SK-N-SH (cell line): Measurements from ENCODE around the gene GRIN2A. TPM values are rescaled to one million over a fixed set of nuclear protein-coding genes. Genes with fewer than 3 reads are reported as not detected.

ENCODE experiments used
- CTCF ChIA-PET: fragments of 300-600, 350-600 bp; formaldehyde crosslinking; extraction: SDS; loops from one replicate; lab custom pipeline; 2021; lab: Yijun Ruan, JAX
- POLR2A ChIA-PET: fragments of 350-600 bp; sonication (Branson Sonifier 250); formaldehyde crosslinking; extraction: SDS; loops from one replicate; lab custom pipeline; 2020; ENCODE audit warnings: antibody characterized with exemption, inconsistent platforms; lab: Yijun Ruan, JAX
- DNase-seq: peaks from one replicate; pipeline ENCODE4 v3.0.0; 2012
- H2AFZ ChIP-seq: fragments of 200-600 bp; sonication (generic); 2 replicates; pipeline ENCODE4 v1.8.1; 2016; ENCODE audit warnings: antibody characterized with exemption, mild to moderate bottlenecking, low read depth
- H3F3A ChIP-seq: fragments of 200-600 bp; sonication (generic); replicated peaks from 2 replicates; pipeline ENCODE3; 2016; ENCODE audit warnings: antibody characterized with exemption, mild to moderate bottlenecking; ENCODE audit not compliant: insufficient read depth
- H3K27ac ChIP-seq, 2 experiments: fragments of 200-500 bp in 1 of 2; fragments of 200-600 bp in 1 of 2; sonication (Bioruptor generic) in 1 of 2; sonication (generic), shearing (Covaris generic) in 1 of 2; 2 replicates each; pipeline versions ENCODE4 v1.5.1 to v1.6.1; 2014 to 2016; ENCODE audit warnings: low read depth in 2 of 2, inconsistent platforms in 1 of 2, low read length in 1 of 2, mild to moderate bottlenecking in 1 of 2, mixed read lengths in 1 of 2
- H3K27me3 ChIP-seq: fragments of 200-600 bp; sonication (generic), shearing (Covaris generic); 2 replicates; pipeline ENCODE4 v1.6.1; 2016; ENCODE audit warnings: mixed run types; ENCODE audit not compliant: insufficient read depth
- H3K36me3 ChIP-seq, 2 experiments: fragments of 200-500 bp in 1 of 2; fragments of 200-600 bp in 1 of 2; sonication (Bioruptor generic) in 1 of 2; sonication (generic) in 1 of 2; replicated peaks in 1 of 2; 2 replicates each; pipeline versions ENCODE3 to v1.5.1; 2014 to 2016; ENCODE audit warnings: low read length in 1 of 2, mild to moderate bottlenecking in 1 of 2; ENCODE audit not compliant: insufficient read depth in 2 of 2, control insufficient read depth in 1 of 2
- H3K4me1 ChIP-seq, 2 experiments: fragments of 200-500 bp in 1 of 2; fragments of 200-600 bp in 1 of 2; sonication (Bioruptor generic) in 1 of 2; sonication (generic), shearing (Covaris generic) in 1 of 2; 2 replicates each; pipeline versions ENCODE4 v1.5.1 to v1.6.1; 2014 to 2016; ENCODE audit warnings: low read depth in 1 of 2, low read length in 1 of 2, mixed run types in 1 of 2; ENCODE audit not compliant: insufficient read depth in 2 of 2, control insufficient read depth in 1 of 2
- H3K4me2 ChIP-seq: fragments of 200-600 bp; sonication (generic), shearing (Covaris generic); 2 replicates; pipeline ENCODE4 v1.6.1; 2017; ENCODE audit warnings: mixed run types
- H3K4me3 ChIP-seq, 2 experiments: fragments of 200-500 bp in 1 of 2; fragments of 200-600 bp in 1 of 2; sonication (Bioruptor generic) in 1 of 2; sonication (generic), shearing (Covaris generic) in 1 of 2; 2 replicates each; pipeline versions ENCODE4 v1.5.1 to v1.8.1; 2014 to 2016; ENCODE audit warnings: low read depth in 2 of 2, inconsistent platforms in 1 of 2, low read length in 1 of 2, mild to moderate bottlenecking in 1 of 2, mixed read lengths in 1 of 2, moderate library complexity in 1 of 2
- H3K79me2 ChIP-seq: fragments of 200-600 bp; sonication (generic); 2 replicates; pipeline ENCODE4 v1.8.1; 2017; ENCODE audit warnings: mild to moderate bottlenecking; ENCODE audit not compliant: insufficient read depth
- H3K9ac ChIP-seq: fragments of 200-600 bp; sonication (generic); 2 replicates; pipeline ENCODE4 v1.6.1; 2017; ENCODE audit warnings: mixed run types
- H3K9me2 ChIP-seq: fragments of 200-600 bp; sonication (generic); 2 replicates; pipeline ENCODE4 v1.6.1; 2017; ENCODE audit warnings: mixed run types
- H3K9me3 ChIP-seq: fragments of 200-600 bp; sonication (generic); 2 replicates; pipeline ENCODE4 v1.6.1; 2017; ENCODE audit warnings: mixed run types, mild to moderate bottlenecking, moderate library complexity
- H4K20me1 ChIP-seq: fragments of 200-600 bp; sonication (generic); 2 replicates; pipeline ENCODE4 v1.6.1; 2017; ENCODE audit warnings: mild to moderate bottlenecking, mixed run types; ENCODE audit not compliant: insufficient read depth
- FOSL2 ChIP-seq: IDR thresholded peaks from 2 replicates; pipeline ENCODE4 v1.4.0; 2012; ENCODE audit warnings: low read depth, mild to moderate bottlenecking, moderate library complexity, borderline replicate concordance
- FOXJ3 ChIP-seq: sonication (generic); formaldehyde crosslinking; IDR thresholded peaks from 2 replicates; pipeline ENCODE4 v1.5.1; 2020; ENCODE audit warnings: mild to moderate bottlenecking, missing genetic modification reagents
- MXI1 ChIP-seq: IDR thresholded peaks from 2 replicates; pipeline ENCODE4 v1.6.1; 2012; ENCODE audit warnings: mild to moderate bottlenecking, low read depth, low read length, improper control_type of control experiment
- POLR2AphosphoS5 ChIP-seq: IDR thresholded peaks from 2 replicates; pipeline ENCODE4 v1.6.1; 2012; ENCODE audit warnings: low read depth, low read length
- RCOR1 ChIP-seq: fragments of 150-350 bp; IDR thresholded peaks from 2 replicates; pipeline ENCODE4 v1.6.1; 2017; ENCODE audit warnings: antibody characterized with exemption, low read length
- RFX5 ChIP-seq: IDR thresholded peaks from 2 replicates; pipeline ENCODE4 v1.6.1; 2012; ENCODE audit warnings: mild to moderate bottlenecking, improper control_type of control experiment, low read length
- SMC3 ChIP-seq: IDR thresholded peaks from 2 replicates; pipeline ENCODE4 v1.6.1; 2012; ENCODE audit warnings: low read depth, low read length, improper control_type of control experiment
- TAF1 ChIP-seq: IDR thresholded peaks from 2 replicates; pipeline ENCODE4 v1.6.1; 2012; ENCODE audit warnings: low read depth, mild to moderate bottlenecking, low read length, moderate library complexity, borderline replicate concordance
- TCF12 ChIP-seq: IDR thresholded peaks from 2 replicates; pipeline ENCODE4 v1.4.0; 2012
- TEAD4 ChIP-seq: IDR thresholded peaks from 2 replicates; pipeline ENCODE4 v1.4.0; 2012; ENCODE audit warnings: mild to moderate bottlenecking, borderline replicate concordance; ENCODE audit not compliant: insufficient read depth
- YY1 ChIP-seq: IDR thresholded peaks from 2 replicates; pipeline ENCODE4 v1.4.0; 2012; ENCODE audit warnings: low read depth, mild to moderate bottlenecking
- WGBS: methylation state at CpG from one replicate; pipeline ENCODE4 v1.1.6; 2017; ENCODE audit warnings: low lambda C conversion rate; 5-methylcytosine and 5-hydroxymethylcytosine counted together
- polyA plus RNA-seq, 3 experiments: library from polyadenylated mRNA; depleted of rRNA; stranded (reverse); fragments of >200 nt; gene quantifications; 2 replicates each; pipeline ENCODE4 v1.2.3, GENCODE V29; 2012
- TF ChIP-seq, protein P1 (sequence below): fragments of 150-350 bp; IDR thresholded peaks from 2 replicates; pipeline ENCODE4 v1.6.1; 2016; ENCODE audit warnings: mild to moderate bottlenecking, low read depth, low read length
- TF ChIP-seq, protein P2 (sequence below): IDR thresholded peaks from 2 replicates; pipeline ENCODE4 v1.6.1; 2012; ENCODE audit warnings: mild to moderate bottlenecking, low read depth, low read length, moderate library complexity
- TF ChIP-seq, protein P3 (sequence below): IDR thresholded peaks from 2 replicates; pipeline ENCODE4; 2012
- TF ChIP-seq, protein P4 (sequence below): IDR thresholded peaks from 2 replicates; pipeline ENCODE4 v1.4.0; 2012; ENCODE audit warnings: low read depth, borderline replicate concordance

The GRIN2A gene
- polyA plus RNA-seq, 1 of the 3 experiments (the other 2 are of a cell fraction): not detected

DNA sequence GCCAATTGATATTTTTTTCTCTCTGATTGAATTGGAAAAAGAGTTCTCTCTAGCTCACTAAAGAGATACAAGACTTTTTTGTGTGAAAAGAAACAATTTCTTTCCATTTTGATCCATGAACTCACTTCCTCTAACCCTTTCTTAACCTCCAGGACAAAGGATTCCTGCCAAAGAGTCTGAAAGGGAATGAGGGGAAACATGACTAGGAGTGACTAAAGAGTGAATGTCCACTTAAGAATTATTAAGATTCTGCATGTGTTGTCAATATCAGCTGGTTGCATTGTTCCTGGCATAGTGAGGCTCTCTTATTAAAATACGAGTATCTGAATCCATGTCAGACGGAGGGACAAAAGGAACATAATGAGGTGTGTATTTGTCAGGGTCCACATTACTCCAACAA is 344.7 kb downstream of the GRIN2A start:
- H3K9ac ChIP-seq: no peak overlapping the region
- no peak for DNase-seq
- H3K79me2 ChIP-seq: no peaks in the 10 kb centered on the region
- H3K9me2 ChIP-seq: no peaks in the 10 kb centered on the region; the same call in 1 of the 2 replicates
- 13% methylated on average over 2 of the region's 2 CpGs for WGBS
- no peaks in the 10 kb centered on the region for H3K4me1 ChIP-seq
- no peak overlapping the region for H3K4me2 ChIP-seq
- no peak overlapping the region for H3K4me3 ChIP-seq
- no peaks in the 10 kb centered on the region for H3F3A ChIP-seq
- TF ChIP-seq, protein P1, sequence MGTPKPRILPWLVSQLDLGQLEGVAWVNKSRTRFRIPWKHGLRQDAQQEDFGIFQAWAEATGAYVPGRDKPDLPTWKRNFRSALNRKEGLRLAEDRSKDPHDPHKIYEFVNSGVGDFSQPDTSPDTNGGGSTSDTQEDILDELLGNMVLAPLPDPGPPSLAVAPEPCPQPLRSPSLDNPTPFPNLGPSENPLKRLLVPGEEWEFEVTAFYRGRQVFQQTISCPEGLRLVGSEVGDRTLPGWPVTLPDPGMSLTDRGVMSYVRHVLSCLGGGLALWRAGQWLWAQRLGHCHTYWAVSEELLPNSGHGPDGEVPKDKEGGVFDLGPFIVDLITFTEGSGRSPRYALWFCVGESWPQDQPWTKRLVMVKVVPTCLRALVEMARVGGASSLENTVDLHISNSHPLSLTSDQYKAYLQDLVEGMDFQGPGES: no peak
- TF ChIP-seq MXI1 (no peak), TCF12 (no peak), SMC3 (no peak), TAF1 (no peak), YY1 (no peak), TEAD4 (no peak), POLR2AphosphoS5 (no peak), FOSL2 (no peak), FOXJ3 (CRISPR knock-in tag) (no peak), RFX5 (no peak), RCOR1 (no peak)
- TF ChIP-seq, protein P2, sequence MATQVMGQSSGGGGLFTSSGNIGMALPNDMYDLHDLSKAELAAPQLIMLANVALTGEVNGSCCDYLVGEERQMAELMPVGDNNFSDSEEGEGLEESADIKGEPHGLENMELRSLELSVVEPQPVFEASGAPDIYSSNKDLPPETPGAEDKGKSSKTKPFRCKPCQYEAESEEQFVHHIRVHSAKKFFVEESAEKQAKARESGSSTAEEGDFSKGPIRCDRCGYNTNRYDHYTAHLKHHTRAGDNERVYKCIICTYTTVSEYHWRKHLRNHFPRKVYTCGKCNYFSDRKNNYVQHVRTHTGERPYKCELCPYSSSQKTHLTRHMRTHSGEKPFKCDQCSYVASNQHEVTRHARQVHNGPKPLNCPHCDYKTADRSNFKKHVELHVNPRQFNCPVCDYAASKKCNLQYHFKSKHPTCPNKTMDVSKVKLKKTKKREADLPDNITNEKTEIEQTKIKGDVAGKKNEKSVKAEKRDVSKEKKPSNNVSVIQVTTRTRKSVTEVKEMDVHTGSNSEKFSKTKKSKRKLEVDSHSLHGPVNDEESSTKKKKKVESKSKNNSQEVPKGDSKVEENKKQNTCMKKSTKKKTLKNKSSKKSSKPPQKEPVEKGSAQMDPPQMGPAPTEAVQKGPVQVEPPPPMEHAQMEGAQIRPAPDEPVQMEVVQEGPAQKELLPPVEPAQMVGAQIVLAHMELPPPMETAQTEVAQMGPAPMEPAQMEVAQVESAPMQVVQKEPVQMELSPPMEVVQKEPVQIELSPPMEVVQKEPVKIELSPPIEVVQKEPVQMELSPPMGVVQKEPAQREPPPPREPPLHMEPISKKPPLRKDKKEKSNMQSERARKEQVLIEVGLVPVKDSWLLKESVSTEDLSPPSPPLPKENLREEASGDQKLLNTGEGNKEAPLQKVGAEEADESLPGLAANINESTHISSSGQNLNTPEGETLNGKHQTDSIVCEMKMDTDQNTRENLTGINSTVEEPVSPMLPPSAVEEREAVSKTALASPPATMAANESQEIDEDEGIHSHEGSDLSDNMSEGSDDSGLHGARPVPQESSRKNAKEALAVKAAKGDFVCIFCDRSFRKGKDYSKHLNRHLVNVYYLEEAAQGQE: no peak
- TF ChIP-seq, protein P3, sequence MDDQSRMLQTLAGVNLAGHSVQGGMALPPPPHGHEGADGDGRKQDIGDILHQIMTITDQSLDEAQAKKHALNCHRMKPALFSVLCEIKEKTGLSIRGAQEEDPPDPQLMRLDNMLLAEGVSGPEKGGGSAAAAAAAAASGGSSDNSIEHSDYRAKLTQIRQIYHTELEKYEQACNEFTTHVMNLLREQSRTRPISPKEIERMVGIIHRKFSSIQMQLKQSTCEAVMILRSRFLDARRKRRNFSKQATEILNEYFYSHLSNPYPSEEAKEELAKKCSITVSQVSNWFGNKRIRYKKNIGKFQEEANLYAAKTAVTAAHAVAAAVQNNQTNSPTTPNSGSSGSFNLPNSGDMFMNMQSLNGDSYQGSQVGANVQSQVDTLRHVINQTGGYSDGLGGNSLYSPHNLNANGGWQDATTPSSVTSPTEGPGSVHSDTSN: no peak
- TF ChIP-seq, protein P4, sequence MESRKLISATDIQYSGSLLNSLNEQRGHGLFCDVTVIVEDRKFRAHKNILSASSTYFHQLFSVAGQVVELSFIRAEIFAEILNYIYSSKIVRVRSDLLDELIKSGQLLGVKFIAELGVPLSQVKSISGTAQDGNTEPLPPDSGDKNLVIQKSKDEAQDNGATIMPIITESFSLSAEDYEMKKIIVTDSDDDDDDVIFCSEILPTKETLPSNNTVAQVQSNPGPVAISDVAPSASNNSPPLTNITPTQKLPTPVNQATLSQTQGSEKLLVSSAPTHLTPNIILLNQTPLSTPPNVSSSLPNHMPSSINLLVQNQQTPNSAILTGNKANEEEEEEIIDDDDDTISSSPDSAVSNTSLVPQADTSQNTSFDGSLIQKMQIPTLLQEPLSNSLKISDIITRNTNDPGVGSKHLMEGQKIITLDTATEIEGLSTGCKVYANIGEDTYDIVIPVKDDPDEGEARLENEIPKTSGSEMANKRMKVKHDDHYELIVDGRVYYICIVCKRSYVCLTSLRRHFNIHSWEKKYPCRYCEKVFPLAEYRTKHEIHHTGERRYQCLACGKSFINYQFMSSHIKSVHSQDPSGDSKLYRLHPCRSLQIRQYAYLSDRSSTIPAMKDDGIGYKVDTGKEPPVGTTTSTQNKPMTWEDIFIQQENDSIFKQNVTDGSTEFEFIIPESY: no peak
- H3K36me3 ChIP-seq: no peaks in the 10 kb centered on the region
- ChIA-PET POLR2A (no interaction called here), CTCF (no interaction called here)
- H3K9me3 ChIP-seq: no peaks in the 10 kb centered on the region
- no peaks in the 10 kb centered on the region for H3K27me3 ChIP-seq
- no peak overlapping the region for H3K27ac ChIP-seq
- no peak overlapping the region for H2AFZ ChIP-seq
- no peaks in the 10 kb centered on the region for H4K20me1 ChIP-seq
